GM12878 (cell line): Measurements from ENCODE around the gene CFAP53. TPM values are rescaled to one million over a fixed set of nuclear protein-coding genes. Genes with fewer than 3 reads are reported as not detected.
A peak's percentile ranks its signal among the peaks of the same experiment; 100 is the strongest.

Experiments used
- ATAC-seq: fragments of 200-7000 bp; cut with Tn5 transposase; 3 replicates; pipeline ENCODE4 v1.9.1; 2020; ENCODE audit warnings: mild to moderate bottlenecking, moderate library complexity
- BruUV-seq: library from RNA; stranded (reverse); fragments of 400-500 nt; replicated peaks from 2 replicates; lab custom pipeline; 2021; lab: Mats Ljungman, UMichigan
- CTCF ChIA-PET: fragments of 300-600 bp; sonication (Branson Sonifier 250); formaldehyde crosslinking; extraction: SDS; loops from one replicate; lab custom pipeline; 2021; ENCODE audit warnings: inconsistent platforms; lab: Yijun Ruan, JAX
- POLR2A ChIA-PET: fragments of 350-600 bp; formaldehyde crosslinking; extraction: SDS; loops from one replicate; lab custom pipeline; 2021; ENCODE audit warnings: inconsistent platforms; lab: Charles Lee
- RAD21 ChIA-PET: fragments of 300-600 bp; sonication (Branson Sonifier 250); formaldehyde crosslinking; loops from one replicate; lab custom pipeline; 2023; ENCODE audit warnings: antibody characterized with exemption; ENCODE audit not compliant: unreplicated experiment; lab: Charles Lee
- SMC1A ChIA-PET: fragments of 300-600 bp; sonication (Branson Sonifier 250); formaldehyde crosslinking; loops from one replicate; lab custom pipeline; 2023; ENCODE audit not compliant: unreplicated experiment, uncharacterized antibody; lab: Charles Lee
- DNase-seq: peaks from one replicate; pipeline ENCODE4 v3.0.0-alpha.2; 2011; ENCODE audit warnings: low read depth, low spot score
- FAIRE-seq: peaks from 3 replicates; lab custom pipeline; 2011; peaks lifted over from hg19 to GRCh38; lab: Jason Lieb, UNC
- H2AFZ ChIP-seq: 2 replicates; pipeline ENCODE4 v1.6.0; 2011; ENCODE audit warnings: low read depth, low read length, control low read depth; ENCODE audit not compliant: control insufficient read depth
- H3K27ac ChIP-seq: 2 replicates; pipeline ENCODE4 v1.5.1; 2011; ENCODE audit warnings: control low read depth; ENCODE audit not compliant: control insufficient read depth, insufficient read depth
- H3K27me3 ChIP-seq, 2 experiments: replicated peaks in 1 of 2; 2 replicates each; pipeline versions ENCODE4 v1.6.0 to v1.6.1; 2011; ENCODE audit warnings: low read length in 1 of 2; ENCODE audit not compliant: control insufficient read depth in 2 of 2, insufficient read depth in 2 of 2
- H3K36me3 ChIP-seq, 2 experiments: 2 replicates each; pipeline ENCODE4 v1.5.1; 2011; ENCODE audit warnings: low read length in 1 of 2; ENCODE audit not compliant: control insufficient read depth in 2 of 2, insufficient read depth in 2 of 2
- H3K4me1 ChIP-seq: 2 replicates; pipeline ENCODE4 v1.6.1; 2011; ENCODE audit warnings: mild to moderate bottlenecking, low read length, moderate library complexity, mixed read lengths; ENCODE audit not compliant: control insufficient read depth, insufficient read depth
- H3K4me2 ChIP-seq: 2 replicates; pipeline ENCODE4 v1.6.0; 2011; ENCODE audit warnings: control low read depth; ENCODE audit not compliant: control insufficient read depth, insufficient read depth
- H3K4me3 ChIP-seq: fragments of 200-600 bp; sonication (generic); 2 replicates; pipeline ENCODE4 v1.5.1; 2016
- H3K79me2 ChIP-seq: 2 replicates; pipeline ENCODE4 v1.6.0; 2011; ENCODE audit warnings: low read length; ENCODE audit not compliant: control insufficient read depth, insufficient read depth
- H3K9ac ChIP-seq: 2 replicates; pipeline ENCODE4 v1.8.0; 2011; ENCODE audit warnings: low read length, control low read depth, mixed read lengths; ENCODE audit not compliant: control insufficient read depth, insufficient read depth
- H3K9me3 ChIP-seq: replicated peaks from 3 replicates; pipeline ENCODE4 v1.5.1; 2011; ENCODE audit warnings: mild to moderate bottlenecking, low read length; ENCODE audit not compliant: control insufficient read depth, insufficient read depth
- H4K20me1 ChIP-seq: 2 replicates; pipeline ENCODE4 v1.6.0; 2011; ENCODE audit not compliant: control insufficient read depth, insufficient read depth
- CEBPZ ChIP-seq: fragments of 150-350 bp; IDR thresholded peaks from 2 replicates; pipeline ENCODE4 v1.6.1; 2016; ENCODE audit warnings: low read depth, low read length
- EP300 ChIP-seq, 2 experiments: fragments of 150-350 bp in 1 of 2; IDR thresholded peaks; 2 replicates each; pipeline ENCODE4 v1.6.1; 2011 to 2012; ENCODE audit warnings: low read depth in 2 of 2, low read length in 2 of 2, borderline replicate concordance in 1 of 2, improper control_type of control experiment in 1 of 2, inconsistent platforms in 1 of 2; ENCODE audit not compliant: control insufficient read depth in 1 of 2
- EZH2 ChIP-seq: IDR thresholded peaks from 2 replicates; pipeline ENCODE4 v1.6.1; 2012; ENCODE audit warnings: low read depth, mild to moderate bottlenecking, control low read depth, inconsistent platforms, low read length, borderline replicate concordance; ENCODE audit not compliant: control insufficient read depth
- JUNB ChIP-seq: IDR thresholded peaks from 2 replicates; pipeline ENCODE4 v1.6.1; 2016; ENCODE audit warnings: antibody characterized with exemption, mild to moderate bottlenecking
- KAT2A ChIP-seq: conservative IDR thresholded peaks from 2 replicates; pipeline ENCODE4 v1.6.1; 2011; ENCODE audit warnings: low read depth, low read length; ENCODE audit not compliant: control insufficient read depth
- NR2F1 ChIP-seq: fragments of 450-650 bp; conservative IDR thresholded peaks from 2 replicates; pipeline ENCODE4 v1.6.1; 2017; ENCODE audit warnings: mild to moderate bottlenecking
- RAD21 ChIP-seq: IDR thresholded peaks from 2 replicates; pipeline ENCODE4 v1.6.1; 2011; ENCODE audit warnings: mild to moderate bottlenecking, low read depth, low read length, moderate library complexity; ENCODE audit not compliant: insufficient read depth
- RELB ChIP-seq: fragments of 450-650 bp; IDR thresholded peaks from 2 replicates; pipeline ENCODE4 v1.6.1; 2017; ENCODE audit warnings: low read depth, mild to moderate bottlenecking, moderate library complexity
- SIN3A ChIP-seq: IDR thresholded peaks from 2 replicates; pipeline ENCODE4 v1.6.1; 2012; ENCODE audit warnings: low read depth, low read length, improper control_type of control experiment
- SMARCA5 ChIP-seq: fragments of 450-650 bp; IDR thresholded peaks from 2 replicates; pipeline ENCODE4 v1.6.1; 2017; ENCODE audit warnings: mild to moderate bottlenecking
- ZBED1 ChIP-seq: IDR thresholded peaks from 2 replicates; pipeline ENCODE4 v1.6.1; 2016; ENCODE audit warnings: borderline replicate concordance
- ZBTB40 ChIP-seq: fragments of 450-650 bp; IDR thresholded peaks from 2 replicates; pipeline ENCODE4 v1.6.1; 2016; ENCODE audit warnings: mild to moderate bottlenecking, moderate library complexity, borderline replicate concordance
- ZNF622 ChIP-seq: fragments of 450-650 bp; IDR thresholded peaks from 2 replicates; pipeline ENCODE4 v1.6.1; 2017; ENCODE audit warnings: mild to moderate bottlenecking, inconsistent platforms
- WGBS: methylation state at CpG from one replicate; pipeline ENCODE4 v1.1.6; 2016; ENCODE audit warnings: low lambda C conversion rate; ENCODE audit not compliant: insufficient replicate concordance, insufficient coverage; ENCODE audit errors: missing lambda C conversion rate; 5-methylcytosine and 5-hydroxymethylcytosine counted together
- in situ Hi-C: fragments of 300-500 bp; cut with MboI; formaldehyde crosslinking; loops from 9 replicates; pipeline ENCODE4 v1.14.3; 2018; ENCODE audit warnings: mixed read lengths
- intact Hi-C: fragments of 100-400 bp; cut with micrococcal nuclease; formaldehyde crosslinking; loops from one replicate; pipeline ENCODE4 v1.14.2; 2022; ENCODE audit not compliant: unreplicated experiment
- polyA plus RNA-seq, 11 experiments: library from polyadenylated mRNA; depleted of rRNA in 4 of 11; unstranded in 6 of 11; stranded (reverse) in 5 of 11; fragments of >200 nt; fragmentation: Nextera tagmentation in 4 of 11; fragmentation: Illumina TruSeq in 1 of 11; extraction: Ambion mirVana in 4 of 11; extraction: Trizol in 1 of 11; gene quantifications; 1 replicate in 1 of 11; 2 replicates in 10 of 11; pipeline versions ENCODE4 v1.2.1 to v1.2.3, GENCODE V29; 2011 to 2016; ENCODE audit warnings: inconsistent platforms in 2 of 11, missing spikeins in 2 of 11, low read depth in 1 of 11
- total RNA-seq, 4 experiments: library from RNA; depleted of rRNA in 3 of 4; stranded (reverse); fragments of >200 nt in 3 of 4; fragmentation: Illumina TruSeq in 1 of 4; extraction: Trizol in 1 of 4; gene quantifications; 2 replicates each; pipeline versions ENCODE4 v1.2.1 to v1.2.3, GENCODE V29; 2013 to 2021

CFAP53 gene
- total and polyA plus RNA-seq, 10 of the 15 experiments (the other 5 are each of a cell fraction or from before 2014, with no cell fraction given): 0.05 to 0.31 (median 0.12) TPM; not detected in 1

- H2AFZ ChIP-seq: peak overlapping the region; percentile 80
- H3K27ac ChIP-seq: peak overlapping the region; percentile 66
- no peaks in the 10 kb centered on the region for H3K79me2 ChIP-seq
- intact Hi-C loops: no loop called here
- ATAC-seq: peak; percentile 88
- H3K9me3 ChIP-seq: peaks cover 14% of the 10 kb centered on the region; the same call in 2 of the 3 replicates
- no peaks in the 10 kb centered on the region for H4K20me1 ChIP-seq
- ChIA-PET SMC1A (interaction anchor here (0.7 to 3.2 kb wide), 8 partner anchors 10 to 49 kb away, joined by 3 to 10 read pairs (median 6); no protein-coding TSS in a partner anchor), RAD21 (interaction anchor here (1.3 to 1.4 kb wide), 2 partner anchors 19 to 116 kb away, joined by 3 read pairs; no protein-coding TSS in a partner anchor), POLR2A (interaction anchor here (0.7 to 2.0 kb wide), 6 partner anchors 10 to 48 kb away, joined by 3 to 7 read pairs (median 4); no protein-coding TSS in a partner anchor), CTCF (interaction anchor here (0.7 to 2.1 kb wide), 4 partner anchors 10 to 50 kb away, joined by 3 to 10 read pairs (median 6); no protein-coding TSS in a partner anchor)
- FAIRE-seq: peak; percentile 79
- 0 out of 2 replicates have a peak overlapping the region, but pooled peaks have one; percentile 36 for H3K9ac ChIP-seq
- no peaks in the 10 kb centered on the region for H3K36me3 ChIP-seq
- under 1% methylated on average over 26 of the region's 26 CpGs for WGBS
- peak overlapping the region; percentile 52; the same call in 1 of the 2 replicates for H3K4me3 ChIP-seq
- peak; percentile 73 for DNase-seq
- peaks cover 34% of the 10 kb centered on the region for H3K4me1 ChIP-seq
- H3K27me3 ChIP-seq: no peaks in the 10 kb centered on the region
- BruUV-seq: no TSS peak
- in situ Hi-C loops: no loop called here
- peak overlapping the region; percentile 82 for H3K4me2 ChIP-seq
- TF ChIP-seq RELB (no peak), SMARCA5 (no peak), CEBPZ (no peak), KAT2A (no peak), SIN3A (peak; percentile 74; the same call in 1 of the 2 replicates), JUNB (no peak), ZNF622 (no peak), EZH2 (no peak), EP300 (IDR thresholded peaks at IDR 0.05; ENCODE audit: borderline replicate concordance in 1 of 2, control insufficient read depth in 1 of 2, low read depth in 2 of 2, low read length in 2 of 2) (no peak), ZBED1 (no peak), ZBTB40 (no peak), RAD21 (no peak), NR2F1 (0 out of 2 replicates have a peak, but pooled peaks have one; percentile 17)
Observed at GRCh38 chr18:50307738-50308470, 41.6 kb upstream of the CFAP53 start.
